Karpas-422 (cell line): ENCODE measurements around the gene KRT10. TPM values are rescaled to one million over a fixed set of nuclear protein-coding genes. Genes with fewer than 3 reads are reported as not detected.
"Not testable (repeated sequence)": the region's sequence is repeated elsewhere in the genome, so short reads cannot be mapped to it uniquely, and the experiment has no call there.

Experiments used
- DNase-seq: peaks from one replicate; pipeline ENCODE4 v3.0.0-alpha.2; 2015
- H2AFZ ChIP-seq: fragments of 200-600 bp; sonication (generic); 2 replicates; pipeline ENCODE4 v1.6.1; 2014; ENCODE audit warnings: antibody characterized with exemption, low read length, mixed read lengths
- H3K27ac ChIP-seq: fragments of 200-600 bp; sonication (generic); 2 replicates; pipeline ENCODE4 v1.5.1; 2014; ENCODE audit warnings: mild to moderate bottlenecking, low read length, moderate library complexity
- H3K27me3 ChIP-seq: fragments of 200-600 bp; sonication (generic); 2 replicates; pipeline ENCODE4 v1.6.1; 2014; ENCODE audit warnings: low read length, mixed read lengths
- H3K36me3 ChIP-seq: fragments of 200-600 bp; sonication (generic); 2 replicates; pipeline ENCODE4 v1.6.1; 2014; ENCODE audit warnings: low read length, mixed read lengths; ENCODE audit not compliant: insufficient read depth
- H3K4me1 ChIP-seq: fragments of 200-600 bp; sonication (generic); 2 replicates; pipeline ENCODE4 v1.6.1; 2014; ENCODE audit warnings: mild to moderate bottlenecking, low read length, mixed read lengths
- H3K4me2 ChIP-seq: fragments of 200-600 bp; sonication (generic); 2 replicates; pipeline ENCODE4 v1.6.1; 2014; ENCODE audit warnings: low read length, low read depth, mild to moderate bottlenecking; ENCODE audit not compliant: poor library complexity, severe bottlenecking
- H3K4me3 ChIP-seq: fragments of 200-600 bp; sonication (generic); 2 replicates; pipeline ENCODE4 v1.5.1; 2014; ENCODE audit warnings: mild to moderate bottlenecking, antibody characterized with exemption, low read length, mixed read lengths
- H3K79me2 ChIP-seq: fragments of 200-600 bp; sonication (generic); 2 replicates; pipeline ENCODE4 v1.6.1; 2014; ENCODE audit warnings: mild to moderate bottlenecking, low read length, mixed read lengths
- H3K9ac ChIP-seq: fragments of 200-600 bp; sonication (generic); 2 replicates; pipeline ENCODE4 v1.6.0; 2014; ENCODE audit warnings: low read length
- H3K9me2 ChIP-seq: fragments of 200-600 bp; sonication (generic), shearing (Covaris generic); replicated peaks from 2 replicates; pipeline ENCODE4 v1.6.0; 2014; ENCODE audit warnings: mild to moderate bottlenecking, low read length, moderate library complexity; ENCODE audit not compliant: insufficient read depth
- H3K9me3 ChIP-seq: fragments of 300-700, 200-600 bp; sonication (generic); 2 replicates; pipeline ENCODE4 v1.6.1; 2014; ENCODE audit warnings: low read length, mixed read lengths
- H4K20me1 ChIP-seq: fragments of 200-600 bp; sonication (generic); 2 replicates; pipeline ENCODE4 v1.6.1; 2014; ENCODE audit warnings: mild to moderate bottlenecking, antibody characterized with exemption, low read length, low read depth; ENCODE audit not compliant: insufficient read depth
- total RNA-seq: library from RNA; depleted of rRNA; stranded (reverse); fragments of >200 nt; shearing (Covaris generic); gene quantifications from 2 replicates; pipeline ENCODE4 v1.2.3, GENCODE V29; 2014; ENCODE audit warnings: low replicate concordance

The KRT10 gene
- total RNA-seq, 1 experiment from 2014 or later = 14.9 TPM

GRCh38 chr17:40818343-40818732 lies 4.1 kb downstream of the KRT10 start:
- peak overlapping the region; percentile 89 for H3K4me2 ChIP-seq
- peak overlapping the region; percentile 87 for H3K9ac ChIP-seq
- H3K4me1 ChIP-seq = peaks cover 22% of the 10 kb centered on the region
- H3K79me2 ChIP-seq = peaks cover 50% of the 10 kb centered on the region
- peak overlapping the region; percentile 96 for H3K4me3 ChIP-seq
- H3K27me3 ChIP-seq = no peaks in the 10 kb centered on the region
- H3K9me3 ChIP-seq = no peaks in the 10 kb centered on the region
- H2AFZ ChIP-seq = no peak overlapping the region
- no peaks in the 10 kb centered on the region for H4K20me1 ChIP-seq
- H3K27ac ChIP-seq = peak overlapping the region; percentile 71
- peak; percentile 48 for DNase-seq
- H3K36me3 ChIP-seq = peaks cover 13% of the 10 kb centered on the region
- no peaks in the 10 kb centered on the region for H3K9me2 ChIP-seq

- Histone ChIP-seq H3K79me2 (peaks cover 39% of the 10 kb centered on the region), H4K20me1 (no peaks in the 10 kb centered on the region), H3K9me3 (no peaks in the 10 kb centered on the region), H3K9ac (no peak overlapping the region), H2AFZ (no peak overlapping the region), H3K4me3 (no peak overlapping the region), H3K27ac (no peak overlapping the region), H3K9me2 (no peaks in the 10 kb centered on the region), H3K36me3 (peaks cover 13% of the 10 kb centered on the region), H3K27me3 (no peaks in the 10 kb centered on the region), H3K4me1 (peaks cover 20% of the 10 kb centered on the region), H3K4me2 (peak overlapping the region; percentile 89)
- DNase-seq = no peak
Measured at GRCh38 chr17:40817103-40817682, 5.2 kb downstream of the KRT10 start.

GRCh38 chr17:40816569-40816968 lies 5.8 kb downstream of the KRT10 start:
- Histone ChIP-seq H2AFZ (no peak overlapping the region), H3K4me1 (peaks cover 20% of the 10 kb centered on the region), H3K27me3 (no peaks in the 10 kb centered on the region), H3K36me3 (peaks cover 10% of the 10 kb centered on the region), H3K27ac (no peak overlapping the region), H4K20me1 (no peaks in the 10 kb centered on the region), H3K9me3 (no peaks in the 10 kb centered on the region), H3K79me2 (peaks cover 35% of the 10 kb centered on the region), H3K4me3 (no peak overlapping the region), H3K9me2 (no peaks in the 10 kb centered on the region), H3K4me2 (no peak overlapping the region), H3K9ac (no peak overlapping the region)
- no peak for DNase-seq

- Histone ChIP-seq H3K9me2 (no peaks in the 10 kb centered on the region), H4K20me1 (no peaks in the 10 kb centered on the region), H3K79me2 (peaks cover 23% of the 10 kb centered on the region), H3K27ac (no peak overlapping the region), H3K27me3 (no peaks in the 10 kb centered on the region), H3K4me2 (no peak overlapping the region), H3K36me3 (peaks cover 9% of the 10 kb centered on the region), H3K4me3 (no peak overlapping the region), H3K9me3 (no peaks in the 10 kb centered on the region), H2AFZ (no peak overlapping the region), H3K9ac (no peak overlapping the region), H3K4me1 (peaks cover 16% of the 10 kb centered on the region)
- no peak for DNase-seq
Measured at GRCh38 chr17:40815381-40815780, 7.0 kb downstream of the KRT10 start.

- not testable (repeated sequence) for H3K4me2 ChIP-seq, H3K4me3 ChIP-seq, H2AFZ ChIP-seq, H3K36me3 ChIP-seq, H4K20me1 ChIP-seq, DNase-seq, H3K27me3 ChIP-seq, H3K4me1 ChIP-seq, H3K27ac ChIP-seq, H3K9me2 ChIP-seq, H3K9ac ChIP-seq, H3K9me3 ChIP-seq
- peaks cover 16% of the 10 kb centered on the region for H3K79me2 ChIP-seq
Measured at GRCh38 chr17:40814657-40815056, 7.8 kb downstream of the KRT10 start.

- no peak for DNase-seq
- Histone ChIP-seq H3K4me2 (no peak overlapping the region), H3K27me3 (no peaks in the 10 kb centered on the region), H4K20me1 (no peaks in the 10 kb centered on the region), H3K9me2 (no peaks in the 10 kb centered on the region), H3K36me3 (peaks cover 5% of the 10 kb centered on the region), H3K4me3 (no peak overlapping the region), H3K4me1 (peaks cover 8% of the 10 kb centered on the region), H3K27ac (no peak overlapping the region), H3K9ac (no peak overlapping the region), H3K79me2 (peaks cover 9% of the 10 kb centered on the region), H3K9me3 (no peaks in the 10 kb centered on the region), H2AFZ (no peak overlapping the region)
Measured at GRCh38 chr17:40813804-40814203, 8.6 kb downstream of the KRT10 start.

- Histone ChIP-seq H3K4me2 (no peak overlapping the region), H3K9ac (no peak overlapping the region), H3K9me2 (no peaks in the 10 kb centered on the region), H3K36me3 (peaks cover 5% of the 10 kb centered on the region), H3K4me3 (no peak overlapping the region), H3K27me3 (no peaks in the 10 kb centered on the region), H3K9me3 (no peaks in the 10 kb centered on the region), H3K4me1 (peaks cover 6% of the 10 kb centered on the region), H2AFZ (no peak overlapping the region), H3K27ac (no peak overlapping the region), H3K79me2 (no peaks in the 10 kb centered on the region), H4K20me1 (no peaks in the 10 kb centered on the region)
- DNase-seq = no peak
Measured at GRCh38 chr17:40812639-40813038, 9.8 kb downstream of the KRT10 start.

- Histone ChIP-seq H3K4me2 (no peak overlapping the region), H3K4me3 (no peak overlapping the region), H3K79me2 (no peaks in the 10 kb centered on the region), H3K9me2 (no peaks in the 10 kb centered on the region), H2AFZ (no peak overlapping the region), H3K27me3 (no peaks in the 10 kb centered on the region), H3K4me1 (peaks cover 3% of the 10 kb centered on the region; the same call in 1 of the 2 replicates), H3K36me3 (no peaks in the 10 kb centered on the region), H3K9ac (no peak overlapping the region), H4K20me1 (no peaks in the 10 kb centered on the region), H3K9me3 (no peaks in the 10 kb centered on the region), H3K27ac (no peak overlapping the region)
- no peak for DNase-seq
Measured at GRCh38 chr17:40810494-40810893, 11.9 kb downstream of the KRT10 start.
